HG03460 (cell line): Measurements from ENCODE around the gene NTMT2.

Experiments used
- ATAC-seq: cut with Tn5 transposase; IDR thresholded peaks from one replicate; pipeline ENCODE4 v1.9.1; 2021; ENCODE audit not compliant: unreplicated experiment

The NTMT2 gene

GRCh38 chr1:170205301-170205700, 59.5 kb downstream of the NTMT2 start:
- ATAC-seq, result no peak

DNA sequence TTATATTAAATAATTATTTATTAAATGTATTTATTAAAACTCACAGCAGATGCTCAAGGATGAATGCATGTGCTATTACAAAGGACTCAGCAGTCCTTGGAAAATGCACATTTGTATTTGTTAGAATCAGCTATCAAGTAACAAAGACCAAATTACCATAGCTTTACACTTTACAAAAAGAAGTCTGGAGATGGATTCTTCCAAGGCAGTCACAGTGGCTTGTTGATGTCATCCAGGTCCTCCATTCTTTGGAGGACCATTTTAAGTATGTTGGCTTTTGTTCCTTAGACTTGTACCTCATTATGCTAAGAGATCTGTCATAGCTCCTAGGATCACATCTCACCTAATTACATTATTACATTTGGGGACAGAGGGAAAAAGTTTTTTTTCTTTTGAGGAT, 63.4 kb downstream of the NTMT2 start:
- ATAC-seq, result no peak

GRCh38 chr1:170210142-170210541, 64.4 kb downstream of the NTMT2 start:
- ATAC-seq, result no peak

DNA sequence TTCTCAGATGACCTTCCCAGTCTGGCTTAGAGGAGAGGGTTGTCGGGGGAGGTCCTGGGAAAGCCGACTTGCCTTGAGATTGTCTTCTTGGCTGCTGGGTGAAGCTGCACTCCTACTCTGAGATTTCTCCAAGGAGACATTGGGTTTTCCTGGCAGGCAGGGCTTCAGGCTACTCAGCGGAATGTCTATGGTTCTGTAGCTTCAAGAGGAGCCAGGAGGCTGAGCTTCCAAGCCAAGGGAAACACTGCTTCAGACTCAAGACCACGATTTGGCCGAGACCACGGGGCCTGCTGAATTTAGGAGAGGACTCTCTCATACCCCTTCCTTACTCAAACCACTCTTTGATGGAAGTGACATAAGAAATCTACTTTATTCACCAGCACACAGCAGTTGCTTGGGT, 67.8 kb downstream of the NTMT2 start:
- ATAC-seq, result no peak

GRCh38 chr1:170214117-170215032, 68.6 kb downstream of the NTMT2 start:
- no peak for ATAC-seq

DNA sequence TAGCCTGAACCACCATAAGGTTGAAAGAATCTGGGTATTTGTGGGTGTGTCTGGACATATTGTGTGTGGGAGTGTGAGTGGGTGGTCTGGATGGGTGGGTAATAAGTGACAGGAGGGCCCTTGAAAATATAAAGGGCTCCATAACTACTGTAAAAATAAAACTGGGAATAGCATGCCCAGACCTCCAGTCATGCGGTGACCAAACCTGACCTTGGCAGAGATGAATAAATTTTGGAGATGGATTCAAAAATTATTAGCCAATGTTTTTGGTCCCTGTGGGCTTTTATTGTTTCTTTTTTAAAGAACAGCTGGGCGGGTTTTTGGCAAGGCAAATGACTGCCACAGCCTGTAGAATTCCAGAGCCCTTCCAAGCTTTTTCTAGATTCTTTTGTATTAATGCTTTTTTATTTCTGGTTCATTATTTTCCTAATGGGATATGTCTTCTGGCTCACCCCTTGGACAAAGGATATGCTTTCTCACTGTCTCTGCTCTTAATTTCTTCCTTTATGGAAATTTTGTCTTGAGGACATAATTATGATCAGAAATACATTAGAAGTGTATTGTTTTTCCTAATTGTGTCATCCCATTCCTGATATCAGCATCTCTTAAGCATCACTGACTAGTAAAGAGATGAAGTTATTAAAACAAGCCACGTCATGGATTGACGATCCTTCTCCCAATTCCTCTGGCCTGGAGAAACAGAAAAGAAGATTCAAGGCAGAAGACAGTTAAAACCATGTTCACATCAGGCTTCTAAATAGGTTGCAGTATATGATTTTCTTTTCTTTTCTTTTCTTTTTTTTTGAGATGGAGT, 69.5 kb downstream of the NTMT2 start:
- no peak for ATAC-seq

DNA sequence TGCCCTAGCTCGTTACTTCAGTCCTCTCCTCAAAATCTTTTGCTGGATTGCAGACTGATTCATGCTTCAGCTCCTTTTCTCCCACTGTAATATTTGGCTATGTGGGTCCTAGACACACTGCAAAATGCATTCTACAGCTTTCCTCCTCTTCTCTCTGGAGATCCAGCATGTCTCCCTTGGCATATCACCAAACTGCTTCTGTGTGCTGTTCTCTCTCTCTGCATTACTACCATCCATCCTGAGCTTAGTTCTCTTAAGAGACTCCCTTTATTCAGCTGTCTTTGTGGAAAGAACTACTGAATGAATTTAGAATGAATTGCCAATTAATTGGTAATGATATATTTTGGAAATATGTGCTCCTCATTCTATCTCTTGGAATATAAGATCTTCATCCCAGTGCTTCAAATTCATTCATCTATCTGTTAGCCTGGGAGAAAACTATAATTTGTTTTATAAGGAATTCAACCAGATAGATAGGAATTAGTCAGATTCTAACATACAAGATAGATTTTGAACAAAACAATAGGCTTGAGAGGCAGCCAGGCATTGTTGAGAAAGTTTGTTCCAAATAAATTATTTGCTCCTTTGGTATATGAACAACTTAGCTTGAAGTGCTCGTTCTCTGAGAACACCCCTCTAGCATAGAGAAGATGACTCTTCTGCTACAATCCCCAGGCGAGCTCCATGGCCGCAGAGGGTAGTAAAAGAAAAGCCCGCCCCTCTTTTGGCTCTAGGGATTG, 71.9 kb downstream of the NTMT2 start:
- ATAC-seq, result no peak

DNA sequence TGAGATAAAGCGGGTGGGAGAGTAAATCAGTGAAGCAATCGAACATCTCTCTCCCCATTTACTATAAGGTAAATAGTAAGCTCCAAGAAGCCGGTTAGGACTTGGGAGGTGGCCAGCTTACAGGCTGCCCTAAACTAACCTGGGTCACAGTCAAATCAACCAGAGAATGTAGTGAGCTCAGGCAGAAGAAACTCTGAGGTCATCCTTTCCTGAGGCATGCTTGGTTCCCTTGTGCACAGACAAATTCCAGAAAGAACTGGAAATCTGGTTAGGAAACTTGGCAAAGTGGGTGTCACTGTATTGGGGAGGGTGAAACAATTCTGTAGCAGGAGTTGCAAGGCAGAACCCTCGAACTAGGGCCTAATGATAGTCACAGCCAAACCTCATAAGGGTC, 72.5 kb downstream of the NTMT2 start:
- ATAC-seq, result no peak
